HG02763 (cell line): Measurements from ENCODE around the gene WNT5B.

Source experiments
- ATAC-seq: cut with Tn5 transposase; IDR thresholded peaks from one replicate; pipeline ENCODE4 v1.9.1; 2021; ENCODE audit warnings: mild to moderate bottlenecking, moderate library complexity; ENCODE audit not compliant: unreplicated experiment

Gene WNT5B

DNA sequence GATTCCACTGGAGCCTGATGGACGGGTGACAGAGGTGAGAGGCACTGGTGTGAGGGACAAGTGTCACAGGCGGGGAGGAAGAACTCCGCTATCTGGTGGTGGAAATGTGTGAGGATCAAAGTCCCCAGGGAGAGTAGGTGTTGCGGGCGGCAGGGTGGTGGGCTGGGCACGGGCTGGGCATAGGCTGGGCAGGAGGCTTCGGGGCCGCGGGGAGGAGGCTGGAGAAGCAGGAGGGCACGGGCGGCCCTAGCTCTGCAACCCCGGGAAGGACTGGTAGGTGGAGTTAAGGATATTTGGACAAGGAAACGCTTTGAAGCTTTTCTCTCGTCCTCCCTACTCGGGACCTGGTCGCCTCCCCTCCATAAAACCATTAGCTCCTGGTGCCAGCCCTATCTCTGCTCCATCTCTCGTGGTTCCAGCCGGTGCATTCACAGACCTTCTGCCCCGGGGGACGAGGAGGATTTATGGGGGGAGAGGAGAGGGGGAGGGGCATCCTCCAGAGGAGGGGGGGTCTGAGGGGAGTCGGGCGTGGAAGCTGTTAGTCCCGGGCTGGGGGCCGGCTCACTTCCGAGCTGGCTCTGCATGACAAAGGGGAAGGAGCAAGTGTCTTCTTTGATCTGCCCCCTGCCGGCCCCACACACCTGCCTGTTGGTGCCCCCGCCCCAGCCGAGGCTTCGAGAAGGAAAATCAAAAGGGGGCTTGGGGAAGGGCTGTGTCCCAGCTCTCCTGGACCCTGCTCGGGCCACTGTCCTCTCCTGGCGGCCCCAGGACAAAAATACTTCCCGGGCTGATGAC, 504 bp downstream of the WNT5B start:
- ATAC-seq = no peak

DNA sequence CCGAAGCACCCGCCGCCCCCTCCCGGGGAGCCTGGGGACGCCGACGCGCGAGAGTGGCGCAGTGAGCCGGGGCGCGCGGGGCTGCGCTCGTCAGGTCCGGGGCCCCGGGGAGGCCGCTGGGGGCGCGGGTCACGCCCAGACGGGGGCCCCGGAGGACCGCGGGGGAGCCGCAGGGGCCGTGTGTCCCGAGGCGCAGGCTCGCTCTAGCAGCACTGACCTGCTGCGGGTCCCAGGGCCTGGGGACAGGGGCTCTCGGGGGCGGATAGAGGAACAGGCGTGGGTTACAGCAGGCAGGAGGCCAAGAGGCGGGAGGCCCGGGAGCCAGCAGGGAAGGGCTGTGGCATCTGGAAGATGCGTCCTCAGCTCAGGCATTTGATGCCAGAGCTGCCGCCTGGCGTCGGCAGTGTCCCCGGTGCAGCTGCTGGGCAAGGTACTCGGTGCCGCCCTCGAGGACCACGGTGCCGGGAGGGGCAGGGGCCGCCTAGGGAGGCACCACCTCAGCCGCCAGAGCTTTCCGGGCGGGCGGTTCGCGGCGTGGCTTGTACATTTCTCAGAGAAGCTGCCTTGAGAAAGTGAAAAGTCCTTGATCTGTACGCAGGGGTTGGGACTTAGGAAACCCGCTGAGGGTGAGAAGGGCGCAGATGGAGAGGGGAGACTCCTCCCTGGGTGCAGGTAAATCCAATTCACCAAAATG, 1.2 kb downstream of the WNT5B start:
- ATAC-seq = no peak

DNA sequence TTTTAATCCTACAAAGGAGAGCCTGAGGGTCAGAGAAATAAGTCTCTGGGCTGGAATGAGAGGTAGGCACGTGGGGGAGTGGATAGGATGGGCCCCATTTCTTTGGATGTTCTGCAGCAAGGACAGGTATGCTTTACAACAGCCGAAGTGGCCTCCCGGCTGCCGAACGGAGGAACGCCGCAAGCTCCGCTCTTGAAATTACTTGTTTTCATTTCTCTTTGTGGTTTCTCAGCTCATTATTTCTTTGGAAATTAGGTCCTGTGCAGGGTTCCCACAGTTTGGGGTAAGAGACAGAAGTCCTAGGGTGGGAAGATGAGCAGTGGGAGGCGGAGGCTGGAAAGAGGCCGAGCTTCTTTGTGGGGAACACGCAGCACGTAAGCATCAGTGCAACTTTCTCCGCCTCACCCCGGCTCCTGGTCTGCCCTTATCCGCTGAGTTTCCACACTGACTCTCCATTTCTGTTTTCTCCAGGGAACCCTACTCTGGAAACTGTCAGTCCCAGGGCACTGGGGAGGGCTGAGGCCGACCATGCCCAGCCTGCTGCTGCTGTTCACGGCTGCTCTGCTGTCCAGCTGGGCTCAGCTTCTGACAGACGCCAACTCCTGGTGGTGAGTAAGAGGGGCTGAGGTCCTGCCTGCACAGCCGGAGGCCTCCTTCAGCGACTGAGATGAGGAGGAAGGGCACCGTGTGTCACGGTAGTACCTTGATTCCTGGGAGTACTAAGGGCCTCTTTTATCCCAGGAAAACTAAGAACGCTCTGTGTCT, 2.0 kb downstream of the WNT5B start:
- ATAC-seq = no peak

- ATAC-seq = no peak
Measured at GRCh38 chr12:1632702-1633101, 3.7 kb downstream of the WNT5B start.

GRCh38 chr12:1633459-1633858, 4.4 kb downstream of the WNT5B start:
- ATAC-seq = no peak

GRCh38 chr12:1634149-1634548, 5.1 kb downstream of the WNT5B start:
- no peak for ATAC-seq

DNA sequence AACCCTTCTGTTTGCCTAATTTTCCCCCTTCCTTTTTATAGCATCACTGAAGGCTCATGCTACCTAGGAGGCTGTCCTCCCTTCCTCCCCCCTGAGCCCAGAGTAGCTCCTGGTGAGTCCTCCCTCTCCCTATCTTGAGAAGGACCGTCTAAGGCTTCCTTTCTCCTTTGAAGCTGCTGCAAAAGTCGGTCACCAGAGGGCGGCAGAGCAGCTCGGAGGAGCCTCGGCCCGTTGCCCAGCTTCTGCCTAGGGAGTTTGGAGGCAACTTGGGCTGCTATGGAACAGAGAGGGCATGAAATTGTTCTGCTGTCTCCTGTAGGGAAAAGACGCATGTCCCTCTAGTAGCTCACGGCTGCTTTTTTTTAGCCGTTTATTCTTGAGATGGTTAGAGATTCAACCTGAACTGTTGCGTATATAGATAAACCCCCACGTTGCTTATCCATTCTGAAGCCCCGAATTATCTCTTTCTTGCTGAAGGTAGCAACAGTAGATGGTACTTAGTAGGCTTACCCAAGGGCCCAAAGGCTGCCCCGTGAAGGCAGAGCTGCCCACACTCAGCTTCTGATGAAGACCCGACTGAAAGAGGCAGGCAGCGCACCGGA, 5.7 kb downstream of the WNT5B start:
- no peak for ATAC-seq

DNA sequence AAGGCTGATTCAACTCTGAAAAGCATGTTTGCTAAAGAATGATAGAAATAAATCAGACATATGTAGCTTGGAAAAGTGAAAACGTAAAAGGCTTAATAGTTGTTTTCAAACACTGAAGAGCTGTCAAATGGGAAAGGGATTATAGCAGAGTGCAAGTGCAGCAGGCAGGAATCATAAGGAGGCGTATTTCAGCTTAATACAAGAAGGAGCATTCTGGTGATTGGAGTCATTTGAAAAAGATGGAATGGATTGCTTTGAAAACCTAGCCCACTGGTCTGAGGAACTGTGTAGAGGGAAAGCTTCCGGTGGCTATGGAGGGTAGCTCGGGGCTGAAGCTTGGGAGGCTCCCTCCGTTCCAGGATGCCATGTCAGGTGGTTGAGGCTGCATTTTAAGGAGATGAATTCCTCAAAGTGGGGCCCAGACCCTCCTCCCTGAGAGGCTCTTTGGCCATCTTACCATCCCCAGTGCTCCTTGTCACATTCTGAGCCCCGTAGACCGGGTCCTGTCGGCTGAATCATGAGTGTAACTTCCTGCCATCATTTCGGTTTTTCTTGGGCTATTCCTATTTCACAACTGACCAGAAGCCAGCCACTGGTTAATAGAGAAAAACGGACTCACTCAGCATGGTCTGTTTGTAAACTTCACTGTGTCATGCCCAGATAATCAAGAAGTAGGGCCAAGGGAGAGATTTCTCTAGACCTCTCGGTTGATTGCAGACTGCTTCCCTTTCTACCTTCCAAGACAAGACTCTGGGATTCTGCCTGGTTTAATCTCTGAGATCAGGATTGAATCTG, 6.5 kb downstream of the WNT5B start:
- ATAC-seq = no peak

- no peak for ATAC-seq
Measured at GRCh38 chr12:1638203-1638602, 9.2 kb downstream of the WNT5B start.

DNA sequence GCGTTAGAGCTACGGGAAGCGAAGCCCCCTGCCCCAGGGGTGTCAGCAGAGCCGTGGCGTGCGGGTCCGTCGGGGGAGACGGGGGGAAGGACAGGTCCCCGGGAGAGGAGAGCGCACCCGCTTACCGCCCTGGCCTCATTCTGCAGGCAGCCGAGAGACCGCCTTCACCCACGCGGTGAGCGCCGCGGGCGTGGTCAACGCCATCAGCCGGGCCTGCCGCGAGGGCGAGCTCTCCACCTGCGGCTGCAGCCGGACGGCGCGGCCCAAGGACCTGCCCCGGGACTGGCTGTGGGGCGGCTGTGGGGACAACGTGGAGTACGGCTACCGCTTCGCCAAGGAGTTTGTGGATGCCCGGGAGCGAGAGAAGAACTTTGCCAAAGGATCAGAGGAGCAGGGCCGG, 10.5 kb downstream of the WNT5B start:
- no peak for ATAC-seq

DNA sequence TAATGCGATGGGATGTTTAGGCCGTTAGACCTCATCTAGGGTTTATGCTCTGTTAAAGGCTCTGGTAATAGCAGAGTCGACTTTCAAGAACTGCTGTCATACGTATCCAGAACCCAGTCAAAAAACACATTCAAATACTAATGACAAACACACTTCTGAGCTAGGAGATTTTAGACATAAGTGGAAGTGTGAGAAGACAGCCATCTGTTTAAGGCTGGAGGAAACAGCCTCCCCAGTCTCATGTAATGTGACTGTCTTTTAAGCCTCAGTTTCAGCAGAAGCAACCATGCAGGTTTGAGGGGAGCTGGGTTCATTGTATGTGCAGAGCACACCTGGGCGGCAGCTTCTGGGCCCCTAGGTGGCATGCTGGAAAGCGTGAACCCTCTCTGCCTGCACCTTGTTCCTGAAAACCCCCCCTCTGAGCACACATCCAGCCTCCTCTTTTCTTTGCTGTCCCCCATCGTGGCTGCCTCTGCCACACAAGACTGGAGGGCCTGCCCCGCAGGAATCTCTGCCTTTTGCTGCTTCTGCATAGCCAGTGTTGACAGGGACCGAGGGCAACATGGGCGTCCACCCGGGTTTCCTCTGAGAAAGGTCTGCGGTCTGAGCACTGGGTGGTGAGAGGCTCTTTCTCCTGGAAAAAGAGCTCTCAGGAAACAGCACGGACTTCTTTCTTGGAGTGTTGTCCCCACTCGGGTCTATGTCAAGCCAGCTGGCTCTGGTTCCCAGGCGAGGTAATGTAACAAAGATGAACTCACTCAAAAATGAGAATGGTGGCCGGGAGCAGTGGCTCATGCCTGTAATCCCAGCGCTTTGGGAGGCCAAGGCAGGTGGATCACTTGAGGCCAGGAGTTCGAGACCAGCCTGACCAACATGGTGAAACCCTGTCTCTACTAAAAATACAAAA, 11.6 kb downstream of the WNT5B start:
- ATAC-seq = no peak

DNA sequence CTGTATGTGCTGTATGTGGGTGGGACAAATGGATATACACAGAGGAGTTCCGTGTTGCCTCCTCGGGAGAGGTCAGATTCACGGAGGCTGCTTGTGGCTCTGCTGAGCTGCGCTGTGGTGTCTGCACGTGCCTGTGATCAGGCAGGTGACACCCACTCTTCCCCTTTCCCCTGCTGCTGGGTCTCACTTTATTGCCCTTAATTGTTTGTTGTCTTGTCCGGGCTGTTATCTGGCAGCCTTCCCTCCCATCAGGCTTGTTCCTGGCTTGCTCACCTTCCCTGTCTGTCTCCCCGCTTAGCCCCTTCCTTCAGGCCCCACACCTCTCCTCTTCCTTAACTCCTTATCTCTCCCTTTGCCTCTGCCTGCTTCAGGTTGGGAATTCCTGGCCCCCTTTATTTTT, 13.5 kb downstream of the WNT5B start:
- ATAC-seq = no peak

- ATAC-seq = no peak
Measured at GRCh38 chr12:1643043-1643442, 14.0 kb downstream of the WNT5B start.

DNA sequence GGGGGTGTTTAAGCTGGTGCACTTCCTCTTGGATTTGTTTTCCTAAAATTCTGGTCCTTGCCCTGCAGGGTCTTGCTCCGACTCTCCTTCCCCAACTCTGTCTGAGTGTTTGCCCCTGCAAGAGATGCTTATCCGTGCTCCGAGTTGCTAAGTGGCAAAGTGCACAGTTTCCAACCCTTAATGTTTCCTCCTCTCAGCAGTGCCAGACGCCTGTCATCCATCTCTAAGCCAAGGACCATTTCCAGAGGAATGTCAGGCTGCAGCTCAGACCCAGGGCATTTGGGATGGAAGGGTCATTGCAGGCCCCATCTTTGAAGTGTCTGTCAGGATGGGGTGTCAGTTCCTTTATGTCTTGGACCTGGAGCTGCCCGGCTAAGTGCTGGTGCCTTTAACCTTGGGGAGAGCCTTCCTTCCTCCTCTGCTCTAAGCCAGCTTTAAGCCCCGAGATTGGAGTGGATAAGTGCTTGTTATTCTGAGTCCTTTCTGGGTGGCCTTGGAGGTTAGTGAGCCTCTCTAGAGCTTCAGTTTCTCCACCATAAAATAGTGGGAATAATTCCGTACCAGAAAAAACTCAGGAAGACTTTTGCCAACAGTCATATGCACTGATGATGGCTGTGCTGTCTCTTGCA, 15.0 kb downstream of the WNT5B start:
- ATAC-seq = no peak

GRCh38 chr12:1644534-1645438, 15.8 kb downstream of the WNT5B start:
- ATAC-seq = no peak

DNA sequence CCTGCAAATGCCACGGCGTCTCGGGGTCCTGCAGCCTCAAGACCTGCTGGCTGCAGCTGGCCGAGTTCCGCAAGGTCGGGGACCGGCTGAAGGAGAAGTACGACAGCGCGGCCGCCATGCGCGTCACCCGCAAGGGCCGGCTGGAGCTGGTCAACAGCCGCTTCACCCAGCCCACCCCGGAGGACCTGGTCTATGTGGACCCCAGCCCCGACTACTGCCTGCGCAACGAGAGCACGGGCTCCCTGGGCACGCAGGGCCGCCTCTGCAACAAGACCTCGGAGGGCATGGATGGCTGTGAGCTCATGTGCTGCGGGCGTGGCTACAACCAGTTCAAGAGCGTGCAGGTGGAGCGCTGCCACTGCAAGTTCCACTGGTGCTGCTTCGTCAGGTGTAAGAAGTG, 16.8 kb downstream of the WNT5B start:
- ATAC-seq = no peak

DNA sequence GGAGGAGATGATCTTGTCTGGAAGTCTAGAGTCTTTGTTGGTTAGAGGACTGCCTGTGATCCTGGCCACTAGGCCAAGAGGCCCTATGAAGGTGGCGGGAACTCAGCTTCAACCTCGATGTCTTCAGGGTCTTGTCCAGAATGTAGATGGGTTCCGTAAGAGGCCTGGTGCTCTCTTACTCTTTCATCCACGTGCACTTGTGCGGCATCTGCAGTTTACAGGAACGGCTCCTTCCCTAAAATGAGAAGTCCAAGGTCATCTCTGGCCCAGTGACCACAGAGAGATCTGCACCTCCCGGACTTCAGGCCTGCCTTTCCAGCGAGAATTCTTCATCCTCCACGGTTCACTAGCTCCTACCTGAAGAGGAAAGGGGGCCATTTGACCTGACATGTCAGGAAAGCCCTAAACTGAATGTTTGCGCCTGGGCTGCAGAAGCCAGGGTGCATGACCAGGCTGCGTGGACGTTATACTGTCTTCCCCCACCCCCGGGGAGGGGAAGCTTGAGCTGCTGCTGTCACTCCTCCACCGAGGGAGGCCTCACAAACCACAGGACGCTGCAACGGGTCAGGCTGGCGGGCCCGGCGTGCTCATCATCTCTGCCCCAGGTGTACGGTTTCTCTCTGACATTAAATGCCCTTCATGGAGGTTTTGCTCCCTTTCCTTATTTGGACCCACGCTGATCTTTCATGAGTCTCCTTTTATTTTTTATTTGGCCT, 17.7 kb downstream of the WNT5B start:
- no peak for ATAC-seq
